Activated T-cell treated with anti-CD3 and anti-CD28 coated beads, Interleukin-2, amount 50 U/mL, for 4 hours (primary cell): ENCODE data around the gene MFN1. TPM values are rescaled to one million over a fixed set of nuclear protein-coding genes. Genes with fewer than 3 reads are reported as not detected.

Source experiments
- ATAC-seq, 2 donors: fragments of 200-7000 bp; cut with Tn5 transposase; one replicate each; pipeline ENCODE4 v1.10.0; 2021
- DNase-seq: peaks from one replicate; pipeline ENCODE4 v3.0.0-alpha.2; 2020
- H3K27me3 Mint-ChIP-seq: one replicate; pipeline ENCODE4 v1.8.0; 2021; ENCODE audit warnings: low read depth, mixed read lengths
- H3K36me3 Mint-ChIP-seq: one replicate; pipeline ENCODE4 v1.8.0; 2022; ENCODE audit warnings: mixed read lengths; ENCODE audit not compliant: insufficient read depth
- H3K4me1 Mint-ChIP-seq: one replicate; pipeline ENCODE4 v1.8.0; 2021; ENCODE audit warnings: low read depth, mixed read lengths
- H3K4me3 Mint-ChIP-seq: one replicate; pipeline ENCODE4 v1.8.0; 2021; ENCODE audit warnings: mild to moderate bottlenecking, moderate library complexity, mixed read lengths
- H3K9me3 Mint-ChIP-seq: one replicate; pipeline ENCODE4 v1.8.0; 2021; ENCODE audit warnings: mixed read lengths
- total RNA-seq, 3 donors: library from RNA; stranded (reverse); gene quantifications; one replicate each; pipeline ENCODE4 v1.2.1, GENCODE V29; 2021

Gene MFN1
- total RNA-seq, 3 donors from 2014 or later = 31.2 to 35.1 (median 34.4) TPM

DNA sequence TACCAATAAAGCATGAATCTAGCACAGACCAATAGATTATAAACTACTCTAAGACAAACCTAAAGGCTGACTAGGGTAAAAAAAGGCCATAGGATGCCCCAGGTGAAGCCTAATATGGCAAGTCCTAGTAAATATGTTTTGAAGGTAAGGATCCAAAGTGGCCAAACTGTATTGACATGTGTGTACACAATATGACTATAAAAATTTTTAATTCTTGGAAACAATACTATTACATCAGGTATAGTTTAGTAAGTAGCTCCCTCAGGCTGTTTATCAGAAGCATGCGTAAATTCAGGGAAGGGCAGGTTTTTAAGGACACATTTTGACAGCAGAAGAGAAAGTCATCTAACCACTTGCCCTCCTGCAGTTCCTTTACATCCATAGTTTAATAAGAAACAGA is 84.9 kb downstream of the MFN1 start:
- no peaks in the 10 kb centered on the region for H3K9me3 Mint-ChIP-seq

DNA sequence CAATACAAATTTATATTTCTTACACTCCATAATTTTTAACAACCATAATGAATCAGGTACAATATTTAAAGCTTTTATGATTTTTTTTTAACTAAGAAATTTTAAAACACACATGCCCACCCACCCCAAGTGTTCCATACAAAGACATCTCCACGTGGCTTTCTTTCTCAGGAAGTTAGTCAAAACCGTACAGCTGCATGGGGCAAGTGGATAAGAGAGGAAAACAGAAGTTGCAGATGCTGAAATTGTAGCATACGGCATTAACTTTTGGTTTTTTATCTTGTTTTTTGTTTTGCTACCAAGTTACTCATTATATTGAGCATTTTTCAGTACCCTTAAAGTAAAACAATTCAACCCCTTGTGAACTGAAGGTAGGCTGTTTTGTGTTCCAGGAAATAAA is 89.0 kb downstream of the MFN1 start:
- H3K9me3 Mint-ChIP-seq = no peaks in the 10 kb centered on the region
- DNase-seq (no peak), ATAC-seq (no peak)
- H3K4me3 Mint-ChIP-seq = no peak overlapping the region
- H3K36me3 Mint-ChIP-seq = no peaks in the 10 kb centered on the region
- H3K4me1 Mint-ChIP-seq = peaks cover 4% of the 10 kb centered on the region
- H3K27me3 Mint-ChIP-seq = peaks cover 3% of the 10 kb centered on the region

More for the DNA sequence above, 84.9 kb downstream of the MFN1 start:
- Mint-ChIP-seq H3K4me1 (peaks cover 2% of the 10 kb centered on the region), H3K27me3 (peaks cover 5% of the 10 kb centered on the region), H3K4me3 (no peak overlapping the region), H3K36me3 (no peaks in the 10 kb centered on the region)
- DNase-seq = no peak
- no peak for ATAC-seq

DNA sequence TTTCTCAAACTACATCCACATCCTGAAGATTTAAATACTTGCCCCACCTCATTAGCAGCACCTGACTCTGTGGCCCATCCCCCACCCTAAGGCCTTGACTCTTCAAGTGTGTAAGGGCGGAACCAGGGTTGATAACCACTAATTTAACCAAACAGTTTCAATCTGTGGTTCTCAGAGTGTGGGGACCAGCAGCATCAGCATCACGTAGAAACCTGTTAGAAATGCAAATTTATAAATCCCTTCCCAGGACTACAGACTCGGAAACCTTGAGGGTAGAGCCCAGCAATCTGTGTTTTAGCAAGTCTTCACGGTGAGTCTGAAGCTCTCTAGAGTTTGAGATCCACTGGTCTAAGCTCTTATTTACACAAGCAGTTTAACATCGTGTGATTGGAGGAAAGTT is 91.3 kb downstream of the MFN1 start:
- no peak for DNase-seq
- Mint-ChIP-seq H3K9me3 (no peaks in the 10 kb centered on the region), H3K4me3 (no peak overlapping the region), H3K27me3 (peaks cover 3% of the 10 kb centered on the region), H3K36me3 (no peaks in the 10 kb centered on the region), H3K4me1 (peaks cover 4% of the 10 kb centered on the region)
- no peak for ATAC-seq

Other genes starting within 250 kb of the MFN1 start
- 10 to 100 TPM; 11.4 to 16.1 (median 12.0) TPM for gene PIK3CA, start 199.4 kb upstream of the MFN1 start, total RNA-seq
- gene KCNMB3, start 96.6 kb upstream of the MFN1 start, total RNA-seq = under 1 TPM in 2 of 3 donors, not detected in 1; 0.15 to 0.34 TPM
- gene ZNF639, start 24.7 kb upstream of the MFN1 start, total RNA-seq = 10 to 100 TPM; 41.1 to 51.4 (median 45.6) TPM
- 1 to 10 TPM in 1 of 3 donors, under 1 TPM in 2; 0.58 to 1.1 (median 0.63) TPM for gene GNB4, start 103.8 kb downstream of the MFN1 start, total RNA-seq
- gene ACTL6A, start 215.2 kb downstream of the MFN1 start, total RNA-seq = 10 to 100 TPM; 86.7 to 96.8 (median 92.3) TPM